HFFc6 (cell line): ENCODE measurements around the gene SEMA5B. TPM values are rescaled to one million over a fixed set of nuclear protein-coding genes. Genes with fewer than 3 reads are reported as not detected.

Source experiments
- DNase-seq: peaks from one replicate; pipeline ENCODE4 v3.0.0-alpha.2; 2018
- H3K27ac Mint-ChIP-seq: 2 replicates; pipeline ENCODE4 v1.8.0; 2020; ENCODE audit warnings: mild to moderate bottlenecking, mixed read lengths
- H3K27me3 Mint-ChIP-seq: 2 replicates; pipeline ENCODE4 v1.8.0; 2021; ENCODE audit warnings: mild to moderate bottlenecking, moderate library complexity, mixed read lengths; ENCODE audit not compliant: insufficient read depth
- H3K36me3 Mint-ChIP-seq: 2 replicates; pipeline ENCODE4 v1.8.0; 2021; ENCODE audit warnings: low read depth, mixed read lengths
- H3K4me1 Mint-ChIP-seq: 2 replicates; pipeline ENCODE4 v1.8.0; 2020; ENCODE audit warnings: low read depth, mixed read lengths
- H3K4me3 Mint-ChIP-seq: 2 replicates; pipeline ENCODE4 v1.8.0; 2020; ENCODE audit warnings: mild to moderate bottlenecking, moderate library complexity, mixed read lengths
- H3K9me3 Mint-ChIP-seq: 2 replicates; pipeline ENCODE4 v1.8.0; 2020; ENCODE audit warnings: mild to moderate bottlenecking, mixed read lengths
- CTCF ChIP-seq: fragments of 200-600 bp; sonication (generic); IDR thresholded peaks from 2 replicates; pipeline ENCODE4 v1.5.0; 2021; ENCODE audit warnings: antibody characterized with exemption, mild to moderate bottlenecking
- total RNA-seq, 6 experiments: library from RNA; stranded (reverse); fragmentation: NEBNext Ultra II Directional; extraction: Animal tissue kit (Norgen Biotek cat#: 25700); gene quantifications; 2 replicates in 1 of 6; 3 replicates in 5 of 6; pipeline ENCODE4 v1.2.3, GENCODE V29; 2021

SEMA5B gene
- total RNA-seq, 6 experiments from 2014 or later, result not detected

GRCh38 chr3:122924056-122924455 is 103.5 kb downstream of the SEMA5B start:
- H3K9me3 Mint-ChIP-seq, result no peaks in the 10 kb centered on the region
- no peak overlapping the region for H3K4me3 Mint-ChIP-seq
- H3K36me3 Mint-ChIP-seq, result no peaks in the 10 kb centered on the region
- peaks cover 48% of the 10 kb centered on the region for H3K27me3 Mint-ChIP-seq
- no peak for TF ChIP-seq CTCF
- no peak for DNase-seq
- H3K27ac Mint-ChIP-seq, result no peak overlapping the region
- no peaks in the 10 kb centered on the region for H3K4me1 Mint-ChIP-seq

GRCh38 chr3:122923611-122924010 is 104.0 kb downstream of the SEMA5B start:
- no peak for DNase-seq
- no peaks in the 10 kb centered on the region for H3K4me1 Mint-ChIP-seq
- no peaks in the 10 kb centered on the region for H3K9me3 Mint-ChIP-seq
- H3K27ac Mint-ChIP-seq, result no peak overlapping the region
- peaks cover 48% of the 10 kb centered on the region for H3K27me3 Mint-ChIP-seq
- no peak for TF ChIP-seq CTCF
- no peak overlapping the region for H3K4me3 Mint-ChIP-seq
- H3K36me3 Mint-ChIP-seq, result no peaks in the 10 kb centered on the region

GRCh38 chr3:122921791-122922651 is 105.5 kb downstream of the SEMA5B start:
- H3K27me3 Mint-ChIP-seq, result peaks cover 41% of the 10 kb centered on the region
- no peaks in the 10 kb centered on the region for H3K9me3 Mint-ChIP-seq
- H3K27ac Mint-ChIP-seq, result no peak overlapping the region
- DNase-seq, result no peak
- no peak overlapping the region for H3K4me3 Mint-ChIP-seq
- TF ChIP-seq CTCF, result no peak
- H3K36me3 Mint-ChIP-seq, result no peaks in the 10 kb centered on the region
- H3K4me1 Mint-ChIP-seq, result no peaks in the 10 kb centered on the region

GRCh38 chr3:122920986-122921385 is 106.6 kb downstream of the SEMA5B start:
- Mint-ChIP-seq H3K4me1 (no peaks in the 10 kb centered on the region), H3K4me3 (no peak overlapping the region), H3K36me3 (no peaks in the 10 kb centered on the region), H3K9me3 (no peaks in the 10 kb centered on the region), H3K27ac (no peak overlapping the region), H3K27me3 (peaks cover 40% of the 10 kb centered on the region)
- no peak for DNase-seq
- no peak for TF ChIP-seq CTCF

GRCh38 chr3:122919291-122919610 is 108.3 kb downstream of the SEMA5B start:
- Mint-ChIP-seq H3K4me3 (no peak overlapping the region), H3K4me1 (no peaks in the 10 kb centered on the region), H3K36me3 (no peaks in the 10 kb centered on the region), H3K9me3 (no peaks in the 10 kb centered on the region), H3K27ac (no peak overlapping the region), H3K27me3 (peaks cover 49% of the 10 kb centered on the region)
- no peak for TF ChIP-seq CTCF
- DNase-seq, result no peak
